WTC11 (cell line): ENCODE data around the gene B4GALNT3. TPM values are rescaled to one million over a fixed set of nuclear protein-coding genes. Genes with fewer than 3 reads are reported as not detected.

ENCODE experiments used
- ATAC-seq: fragments of 200-7000 bp; cut with Tn5 transposase; 2 replicates; pipeline ENCODE4 v1.10.0; 2021; ENCODE audit warnings: mild to moderate bottlenecking, moderate library complexity
- CTCF ChIA-PET: fragments of 300-600 bp; sonication (Branson Sonifier 250); formaldehyde crosslinking; loops from one replicate; lab custom pipeline; 2021; ENCODE audit warnings: antibody characterized with exemption; lab: Charles Lee
- POLR2A ChIA-PET: fragments of 350-600 bp; sonication (Branson Sonifier 250); formaldehyde crosslinking; loops from one replicate; lab custom pipeline; 2021; ENCODE audit warnings: antibody characterized with exemption; lab: Charles Lee
- DNase-seq: peaks from one replicate; pipeline ENCODE4 v3.0.0; 2021; ENCODE audit warnings: low spot score
- H3K27ac Mint-ChIP-seq: 2 replicates; pipeline ENCODE4 v1.8.0; 2021; ENCODE audit warnings: mixed read lengths
- H3K27me3 Mint-ChIP-seq: 2 replicates; pipeline ENCODE4 v1.8.0; 2021; ENCODE audit warnings: low read depth, mild to moderate bottlenecking, moderate library complexity, mixed read lengths
- H3K36me3 Mint-ChIP-seq: 2 replicates; pipeline ENCODE4 v1.8.0; 2021; ENCODE audit warnings: mixed read lengths
- H3K4me1 Mint-ChIP-seq: 2 replicates; pipeline ENCODE4 v1.8.0; 2022; ENCODE audit warnings: mixed read lengths
- H3K4me3 Mint-ChIP-seq: 2 replicates; pipeline ENCODE4 v1.8.0; 2021; ENCODE audit warnings: mild to moderate bottlenecking, moderate library complexity, mixed read lengths
- H3K9me3 Mint-ChIP-seq: 2 replicates; pipeline ENCODE4 v1.8.0; 2021; ENCODE audit warnings: mixed read lengths
- FOXJ3 ChIP-seq: sonication (generic); formaldehyde crosslinking; IDR thresholded peaks from 2 replicates; pipeline ENCODE4 v1.9.0; 2021; ENCODE audit warnings: missing genetic modification reagents, mild to moderate bottlenecking, borderline replicate concordance
- JUN ChIP-seq: sonication (generic); formaldehyde crosslinking; IDR thresholded peaks from 2 replicates; pipeline ENCODE4 v1.8.0; 2023; ENCODE audit warnings: mild to moderate bottlenecking, missing genetic modification reagents
- MAX ChIP-seq: sonication (generic); formaldehyde crosslinking; IDR thresholded peaks from 2 replicates; pipeline ENCODE4 v1.8.0; 2022; ENCODE audit warnings: mild to moderate bottlenecking, missing genetic modification reagents
- MYBL2 ChIP-seq: sonication (generic); formaldehyde crosslinking; IDR thresholded peaks from 2 replicates; pipeline ENCODE4 v1.8.1; 2023; ENCODE audit warnings: mild to moderate bottlenecking, moderate library complexity, missing genetic modification reagents
- NFATC4 ChIP-seq: fragments of 250-450 bp; sonication (Bioruptor Pico); IDR thresholded peaks from 2 replicates; pipeline ENCODE4 v1.9.0; 2021; ENCODE audit warnings: mild to moderate bottlenecking
- NR3C1 ChIP-seq: sonication (generic); formaldehyde crosslinking; conservative IDR thresholded peaks from 2 replicates; pipeline ENCODE4 v1.8.1; 2023; ENCODE audit warnings: low read depth, mild to moderate bottlenecking, missing genetic modification reagents
- OVOL2 ChIP-seq: fragments of 250-450 bp; sonication (Bioruptor Pico); IDR thresholded peaks from 2 replicates; pipeline ENCODE4 v1.9.0; 2021; ENCODE audit warnings: mild to moderate bottlenecking, borderline replicate concordance
- PRRX2 ChIP-seq: fragments of 250-450 bp; sonication (Bioruptor Pico); IDR thresholded peaks from 2 replicates; pipeline ENCODE4 v1.8.0; 2021; ENCODE audit warnings: mild to moderate bottlenecking
- SMAD3 ChIP-seq: sonication (generic); formaldehyde crosslinking; IDR thresholded peaks from 2 replicates; pipeline ENCODE4 v1.8.0; 2022; ENCODE audit warnings: missing genetic modification reagents, mild to moderate bottlenecking, borderline replicate concordance
- SP1 ChIP-seq: sonication (generic); formaldehyde crosslinking; conservative IDR thresholded peaks from 2 replicates; pipeline ENCODE4 v1.8.1; 2022; ENCODE audit warnings: missing genetic modification reagents
- TCF7 ChIP-seq: sonication (generic); formaldehyde crosslinking; IDR thresholded peaks from 2 replicates; pipeline ENCODE4 v1.8.0; 2022; ENCODE audit warnings: mild to moderate bottlenecking, low read depth, missing genetic modification reagents, moderate library complexity
- USF1 ChIP-seq: sonication (generic); formaldehyde crosslinking; IDR thresholded peaks from 2 replicates; pipeline ENCODE4 v1.8.0; 2022; ENCODE audit warnings: mild to moderate bottlenecking, missing genetic modification reagents
- ZBTB43 ChIP-seq: sonication (generic); formaldehyde crosslinking; IDR thresholded peaks from 2 replicates; pipeline ENCODE4 v1.8.1; 2023; ENCODE audit warnings: mild to moderate bottlenecking, missing genetic modification reagents
- ZNF219 ChIP-seq: sonication (generic); formaldehyde crosslinking; IDR thresholded peaks from 2 replicates; pipeline ENCODE4 v1.8.0; 2023; ENCODE audit warnings: missing genetic modification reagents, mild to moderate bottlenecking, borderline replicate concordance
- ZNF232 ChIP-seq: sonication (generic); formaldehyde crosslinking; IDR thresholded peaks from 2 replicates; pipeline ENCODE4 v1.8.0; 2022; ENCODE audit warnings: mild to moderate bottlenecking, missing genetic modification reagents
- ZNF317 ChIP-seq: sonication (generic); formaldehyde crosslinking; IDR thresholded peaks from 2 replicates; pipeline ENCODE4 v1.8.1; 2023; ENCODE audit warnings: low read depth, mild to moderate bottlenecking, moderate library complexity, missing genetic modification reagents, borderline replicate concordance
- ZNF396 ChIP-seq: fragments of 250-450 bp; sonication (Bioruptor Pico); IDR thresholded peaks from 2 replicates; pipeline ENCODE4 v1.8.0; 2021; ENCODE audit warnings: mild to moderate bottlenecking, moderate library complexity, borderline replicate concordance
- ZNF423 ChIP-seq: fragments of 250-450 bp; sonication (Bioruptor Pico); IDR thresholded peaks from 2 replicates; pipeline ENCODE4 v2.1.2; 2022; ENCODE audit warnings: mild to moderate bottlenecking, moderate library complexity
- ZNF512 ChIP-seq: sonication (generic); formaldehyde crosslinking; IDR thresholded peaks from 2 replicates; pipeline ENCODE4 v1.8.1; 2022; ENCODE audit warnings: missing genetic modification reagents, borderline replicate concordance
- total RNA-seq: library from RNA; stranded (reverse); gene quantifications from 3 replicates; pipeline ENCODE4 v1.2.3, GENCODE V29; 2021
- TF ChIP-seq, protein P1 (sequence below): sonication (generic); formaldehyde crosslinking; IDR thresholded peaks from 2 replicates; pipeline ENCODE4 v1.8.1; 2023; ENCODE audit warnings: mild to moderate bottlenecking, missing genetic modification reagents, moderate library complexity
- TF ChIP-seq, protein P2 (sequence below): sonication (generic); formaldehyde crosslinking; conservative IDR thresholded peaks from 2 replicates; pipeline ENCODE4 v1.8.1; 2023; ENCODE audit warnings: mild to moderate bottlenecking, low read depth, missing genetic modification reagents, moderate library complexity
- TF ChIP-seq, protein P3 (sequence below): fragments of 250-450 bp; sonication (Bioruptor Pico); IDR thresholded peaks from 2 replicates; pipeline ENCODE4 v1.9.0; 2021; ENCODE audit warnings: moderate library complexity, mild to moderate bottlenecking, inconsistent platforms, borderline replicate concordance

Gene B4GALNT3
- total RNA-seq, 1 experiment from 2014 or later, result 19.0 TPM

DNA sequence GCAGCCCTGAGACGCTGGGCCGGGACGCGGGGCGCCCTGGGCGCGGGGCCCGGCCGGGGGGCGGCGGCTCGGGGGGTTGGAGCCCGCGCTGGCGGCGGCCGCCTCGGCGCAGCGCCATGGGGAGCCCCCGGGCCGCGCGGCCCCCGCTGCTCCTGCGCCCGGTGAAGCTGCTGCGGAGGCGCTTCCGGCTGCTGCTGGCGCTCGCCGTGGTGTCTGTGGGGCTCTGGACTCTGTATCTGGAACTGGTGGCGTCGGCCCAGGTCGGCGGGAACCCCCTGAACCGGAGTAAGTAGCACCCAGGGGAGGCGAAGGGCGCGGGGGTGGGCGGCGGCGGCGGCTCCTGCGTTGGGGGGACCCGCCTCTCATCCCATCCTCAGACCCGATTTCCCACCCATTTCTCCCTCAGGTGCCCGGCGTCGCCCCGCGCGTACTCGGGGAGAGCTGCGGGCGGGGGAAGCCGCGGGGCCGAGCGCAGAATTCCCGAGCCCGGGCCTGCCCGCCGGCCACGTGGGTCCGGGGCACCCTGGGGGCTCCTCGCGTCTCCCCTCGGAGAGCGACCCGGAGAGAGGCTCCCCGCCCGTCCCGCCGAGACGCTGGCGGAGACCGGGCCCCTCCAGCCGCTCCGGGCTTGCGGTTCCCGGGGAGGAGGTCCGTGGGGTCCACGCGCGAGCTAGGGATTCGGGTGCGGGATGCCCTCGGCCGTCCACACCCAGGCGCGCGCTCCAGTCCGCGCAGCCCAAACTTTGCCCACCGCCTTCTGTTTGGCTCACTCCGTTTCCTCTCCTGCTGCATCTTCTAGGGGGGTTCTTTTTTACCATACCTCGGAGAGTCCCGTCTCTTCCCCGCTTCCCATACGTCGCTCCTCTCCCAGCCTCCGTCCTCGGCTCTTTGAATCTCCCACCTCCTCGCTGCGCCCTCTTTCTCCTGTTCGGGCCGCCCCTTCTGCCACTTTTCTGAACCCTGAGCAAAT is 807 bp downstream of the B4GALNT3 start:
- Mint-ChIP-seq H3K27me3 (peaks cover 54% of the 10 kb centered on the region), H3K36me3 (peaks cover 3% of the 10 kb centered on the region; the same call in 1 of the 2 replicates), H3K27ac (no peak overlapping the region), H3K4me3 (peak overlapping the region; percentile 88), H3K4me1 (peaks cover 20% of the 10 kb centered on the region), H3K9me3 (no peaks in the 10 kb centered on the region; the same call in 1 of the 2 replicates)
- ChIA-PET CTCF (interaction anchor here (1.1 to 1.4 kb wide), 2 partner anchors 18 to 86 kb away, joined by 3 to 4 read pairs; no protein-coding TSS in a partner anchor), POLR2A (interaction anchor here (0.6 kb wide), 1 partner anchor 235 kb away, joined by 5 read pairs; no protein-coding TSS in a partner anchor)
- DNase-seq (peak; percentile 21), ATAC-seq (peak; percentile 12; the same call in 1 of the 2 replicates)
- TF ChIP-seq ZNF232 (no peak), MYBL2 (no peak), ZNF219 (CRISPR knock-in tag) (no peak), ZNF423 (CRISPR knock-in tag) (peak; percentile 4; the same call in 1 of the 2 replicates), ZBTB43 (CRISPR knock-in tag) (no peak), JUN (CRISPR knock-in tag) (no peak), MAX (CRISPR knock-in tag) (peak; percentile 40; the same call in 1 of the 2 replicates), SP1 (CRISPR knock-in tag) (0 out of 2 replicates have a peak, but pooled peaks have one; percentile 6)
- TF ChIP-seq, protein P1, sequence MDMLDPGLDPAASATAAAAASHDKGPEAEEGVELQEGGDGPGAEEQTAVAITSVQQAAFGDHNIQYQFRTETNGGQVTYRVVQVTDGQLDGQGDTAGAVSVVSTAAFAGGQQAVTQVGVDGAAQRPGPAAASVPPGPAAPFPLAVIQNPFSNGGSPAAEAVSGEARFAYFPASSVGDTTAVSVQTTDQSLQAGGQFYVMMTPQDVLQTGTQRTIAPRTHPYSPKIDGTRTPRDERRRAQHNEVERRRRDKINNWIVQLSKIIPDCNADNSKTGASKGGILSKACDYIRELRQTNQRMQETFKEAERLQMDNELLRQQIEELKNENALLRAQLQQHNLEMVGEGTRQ (CRISPR knock-in tag), result peak; percentile 14; the same call in 1 of the 2 replicates
- TF ChIP-seq, protein P2, sequence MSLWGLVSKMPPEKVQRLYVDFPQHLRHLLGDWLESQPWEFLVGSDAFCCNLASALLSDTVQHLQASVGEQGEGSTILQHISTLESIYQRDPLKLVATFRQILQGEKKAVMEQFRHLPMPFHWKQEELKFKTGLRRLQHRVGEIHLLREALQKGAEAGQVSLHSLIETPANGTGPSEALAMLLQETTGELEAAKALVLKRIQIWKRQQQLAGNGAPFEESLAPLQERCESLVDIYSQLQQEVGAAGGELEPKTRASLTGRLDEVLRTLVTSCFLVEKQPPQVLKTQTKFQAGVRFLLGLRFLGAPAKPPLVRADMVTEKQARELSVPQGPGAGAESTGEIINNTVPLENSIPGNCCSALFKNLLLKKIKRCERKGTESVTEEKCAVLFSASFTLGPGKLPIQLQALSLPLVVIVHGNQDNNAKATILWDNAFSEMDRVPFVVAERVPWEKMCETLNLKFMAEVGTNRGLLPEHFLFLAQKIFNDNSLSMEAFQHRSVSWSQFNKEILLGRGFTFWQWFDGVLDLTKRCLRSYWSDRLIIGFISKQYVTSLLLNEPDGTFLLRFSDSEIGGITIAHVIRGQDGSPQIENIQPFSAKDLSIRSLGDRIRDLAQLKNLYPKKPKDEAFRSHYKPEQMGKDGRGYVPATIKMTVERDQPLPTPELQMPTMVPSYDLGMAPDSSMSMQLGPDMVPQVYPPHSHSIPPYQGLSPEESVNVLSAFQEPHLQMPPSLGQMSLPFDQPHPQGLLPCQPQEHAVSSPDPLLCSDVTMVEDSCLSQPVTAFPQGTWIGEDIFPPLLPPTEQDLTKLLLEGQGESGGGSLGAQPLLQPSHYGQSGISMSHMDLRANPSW (CRISPR knock-in tag), result no peak

GRCh38 chr12:461425-461824 is 1.7 kb downstream of the B4GALNT3 start:
- Mint-ChIP-seq H3K27ac (no peak overlapping the region), H3K4me1 (peaks cover 19% of the 10 kb centered on the region), H3K4me3 (peak overlapping the region; percentile 88), H3K9me3 (no peaks in the 10 kb centered on the region; the same call in 1 of the 2 replicates), H3K36me3 (peaks cover 3% of the 10 kb centered on the region; the same call in 1 of the 2 replicates), H3K27me3 (peaks cover 54% of the 10 kb centered on the region)
- POLR2A ChIA-PET, result interaction anchor here (0.6 kb wide), 1 partner anchor 235 kb away, joined by 5 read pairs; no protein-coding TSS in a partner anchor
- DNase-seq (no peak), ATAC-seq (no peak)
- CTCF ChIA-PET, result interaction anchor here (1.1 kb wide), 1 partner anchor 85 kb away, joined by 3 read pairs; no protein-coding TSS in a partner anchor
- TF ChIP-seq ZNF512 (CRISPR knock-in tag), result no peak
- TF ChIP-seq NFATC4, result no peak
- no peak for TF ChIP-seq FOXJ3 (CRISPR knock-in tag)
- TF ChIP-seq ZNF396 (CRISPR knock-in tag), result no peak
- TF ChIP-seq ZNF317, result no peak
- TF ChIP-seq PRRX2, result no peak
- TF ChIP-seq, protein P3, sequence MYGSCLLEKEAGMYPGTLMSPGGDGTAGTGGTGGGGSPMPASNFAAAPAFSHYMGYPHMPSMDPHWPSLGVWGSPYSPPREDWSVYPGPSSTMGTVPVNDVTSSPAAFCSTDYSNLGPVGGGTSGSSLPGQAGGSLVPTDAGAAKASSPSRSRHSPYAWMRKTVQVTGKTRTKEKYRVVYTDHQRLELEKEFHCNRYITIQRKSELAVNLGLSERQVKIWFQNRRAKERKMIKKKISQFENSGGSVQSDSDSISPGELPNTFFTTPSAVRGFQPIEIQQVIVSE, result no peak
- TF ChIP-seq USF1, result no peak
- no peak for TF ChIP-seq OVOL2 (CRISPR knock-in tag)
- TF ChIP-seq NR3C1 (CRISPR knock-in tag), result no peak
- TF ChIP-seq SMAD3 (CRISPR knock-in tag), result no peak
- TF ChIP-seq, protein P1 (CRISPR knock-in tag), result no peak
- TF ChIP-seq TCF7 (CRISPR knock-in tag), result no peak
